ENCODE measurements around the gene EIF4G1.

Gene EIF4G1

DNA sequence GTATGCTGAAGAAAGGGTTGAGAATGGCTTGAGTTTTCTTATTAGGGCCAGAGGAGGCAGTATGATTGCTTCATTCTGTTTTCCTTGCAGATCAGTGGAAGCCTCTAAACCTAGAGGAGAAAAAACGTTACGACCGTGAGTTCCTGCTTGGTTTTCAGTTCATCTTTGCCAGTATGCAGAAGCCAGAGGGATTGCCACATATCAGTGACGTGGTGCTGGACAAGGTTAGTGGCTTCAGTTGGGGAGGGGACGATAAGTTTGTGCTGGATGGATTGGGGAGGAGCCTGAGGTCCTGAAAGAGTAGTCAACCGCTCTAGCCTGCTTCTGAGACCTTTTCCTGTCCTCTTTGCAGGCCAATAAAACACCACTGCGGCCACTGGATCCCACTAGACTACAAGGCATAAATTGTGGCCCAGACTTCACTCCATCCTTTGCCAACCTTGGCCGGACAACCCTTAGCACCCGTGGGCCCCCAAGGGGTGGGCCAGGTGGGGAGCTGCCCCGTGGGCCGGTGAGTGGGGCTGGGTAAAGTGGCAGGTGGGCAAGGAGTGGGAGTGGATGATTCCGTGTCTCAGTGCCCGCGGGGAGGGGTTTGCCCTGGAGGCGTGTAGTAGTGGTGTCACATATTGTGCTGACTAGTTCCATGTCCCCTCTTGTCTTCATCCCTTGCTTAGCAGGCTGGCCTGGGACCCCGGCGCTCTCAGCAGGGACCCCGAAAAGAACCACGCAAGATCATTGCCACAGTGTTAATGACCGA is 8.5 kb downstream of the EIF4G1 start:
- Histone ChIP-seq H3K4me3 (ENCODE audit: low read length) (no peak overlapping the region), H3K79me2 (ENCODE audit: control insufficient read depth, low read length) (peaks cover 65% of the 10 kb centered on the region), H3K27me3 (ENCODE audit: control insufficient read depth, low read length) (no peaks in the 10 kb centered on the region), H3K4me2 (ENCODE audit: low read length) (no peak overlapping the region), H3K36me3 (ENCODE audit: control insufficient read depth, low read length) (peaks cover 99% of the 10 kb centered on the region), H3K9me3 (ENCODE audit: control insufficient read depth, insufficient read depth, low read length) (no peaks in the 10 kb centered on the region), H3K4me1 (ENCODE audit: control insufficient read depth, low read length) (peaks cover 2% of the 10 kb centered on the region), H3K9me2 (replicated peaks; ENCODE audit: control insufficient read depth, low read length) (no peaks in the 10 kb centered on the region), H3K27ac (ENCODE audit: low read depth, low read length) (no peak overlapping the region), H3F3A (ENCODE audit: control insufficient read depth, insufficient read depth) (no peaks in the 10 kb centered on the region; the same call in 1 of the 2 replicates), H4K20me1 (ENCODE audit: control insufficient read depth, insufficient read depth, low read depth, low read length) (peaks cover 30% of the 10 kb centered on the region)
- TF ChIP-seq, protein P1, sequence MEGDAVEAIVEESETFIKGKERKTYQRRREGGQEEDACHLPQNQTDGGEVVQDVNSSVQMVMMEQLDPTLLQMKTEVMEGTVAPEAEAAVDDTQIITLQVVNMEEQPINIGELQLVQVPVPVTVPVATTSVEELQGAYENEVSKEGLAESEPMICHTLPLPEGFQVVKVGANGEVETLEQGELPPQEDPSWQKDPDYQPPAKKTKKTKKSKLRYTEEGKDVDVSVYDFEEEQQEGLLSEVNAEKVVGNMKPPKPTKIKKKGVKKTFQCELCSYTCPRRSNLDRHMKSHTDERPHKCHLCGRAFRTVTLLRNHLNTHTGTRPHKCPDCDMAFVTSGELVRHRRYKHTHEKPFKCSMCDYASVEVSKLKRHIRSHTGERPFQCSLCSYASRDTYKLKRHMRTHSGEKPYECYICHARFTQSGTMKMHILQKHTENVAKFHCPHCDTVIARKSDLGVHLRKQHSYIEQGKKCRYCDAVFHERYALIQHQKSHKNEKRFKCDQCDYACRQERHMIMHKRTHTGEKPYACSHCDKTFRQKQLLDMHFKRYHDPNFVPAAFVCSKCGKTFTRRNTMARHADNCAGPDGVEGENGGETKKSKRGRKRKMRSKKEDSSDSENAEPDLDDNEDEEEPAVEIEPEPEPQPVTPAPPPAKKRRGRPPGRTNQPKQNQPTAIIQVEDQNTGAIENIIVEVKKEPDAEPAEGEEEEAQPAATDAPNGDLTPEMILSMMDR (IDR thresholded peaks at IDR 0.05; ENCODE audit: low read depth, low read length, poor library complexity, severe bottlenecking): no peak
- TF ChIP-seq EZH2phosphoT487 (IDR thresholded peaks at IDR 0.05; ENCODE audit: borderline replicate concordance, low read length): no peak

DNA sequence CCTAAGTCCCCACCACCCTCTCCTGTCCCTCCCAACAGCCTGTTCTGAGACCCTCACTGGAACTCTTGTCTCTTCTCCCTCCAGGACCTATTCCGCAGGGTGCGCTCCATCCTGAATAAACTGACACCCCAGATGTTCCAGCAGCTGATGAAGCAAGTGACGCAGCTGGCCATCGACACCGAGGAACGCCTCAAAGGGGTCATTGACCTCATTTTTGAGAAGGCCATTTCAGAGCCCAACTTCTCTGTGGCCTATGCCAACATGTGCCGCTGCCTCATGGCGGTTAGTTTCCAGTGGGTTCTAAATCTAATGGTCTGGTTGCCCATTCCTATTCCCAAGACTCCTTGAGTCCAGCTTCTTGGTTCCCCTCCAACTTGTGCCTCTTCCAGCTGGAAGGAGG is 9.3 kb downstream of the EIF4G1 start:
- H3K79me2 ChIP-seq (ENCODE audit: control insufficient read depth, low read length): peaks cover 57% of the 10 kb centered on the region
- H3K9me3 ChIP-seq (ENCODE audit: control insufficient read depth, insufficient read depth, low read length): no peaks in the 10 kb centered on the region
- peaks cover 4% of the 10 kb centered on the region; the same call in 1 of the 2 replicates for H3F3A ChIP-seq (ENCODE audit: control insufficient read depth, insufficient read depth)
- H3K9me2 ChIP-seq (replicated peaks; ENCODE audit: control insufficient read depth, low read length): no peaks in the 10 kb centered on the region
- no peaks in the 10 kb centered on the region for H3K27me3 ChIP-seq (ENCODE audit: control insufficient read depth, low read length)
- no peak overlapping the region for H3K27ac ChIP-seq (ENCODE audit: low read depth, low read length)
- H3K4me2 ChIP-seq (ENCODE audit: low read length): no peak overlapping the region
- peaks cover 99% of the 10 kb centered on the region for H3K36me3 ChIP-seq (ENCODE audit: control insufficient read depth, low read length)
- H3K4me1 ChIP-seq (ENCODE audit: control insufficient read depth, low read length): no peaks in the 10 kb centered on the region
- H3K4me3 ChIP-seq (ENCODE audit: low read length): no peak overlapping the region
- peaks cover 28% of the 10 kb centered on the region for H4K20me1 ChIP-seq (ENCODE audit: control insufficient read depth, insufficient read depth, low read depth, low read length)
- TF ChIP-seq EZH2phosphoT487 (IDR thresholded peaks at IDR 0.05; ENCODE audit: borderline replicate concordance, low read length): no peak
- TF ChIP-seq, protein P1 (IDR thresholded peaks at IDR 0.05; ENCODE audit: low read depth, low read length, poor library complexity, severe bottlenecking): no peak

DNA sequence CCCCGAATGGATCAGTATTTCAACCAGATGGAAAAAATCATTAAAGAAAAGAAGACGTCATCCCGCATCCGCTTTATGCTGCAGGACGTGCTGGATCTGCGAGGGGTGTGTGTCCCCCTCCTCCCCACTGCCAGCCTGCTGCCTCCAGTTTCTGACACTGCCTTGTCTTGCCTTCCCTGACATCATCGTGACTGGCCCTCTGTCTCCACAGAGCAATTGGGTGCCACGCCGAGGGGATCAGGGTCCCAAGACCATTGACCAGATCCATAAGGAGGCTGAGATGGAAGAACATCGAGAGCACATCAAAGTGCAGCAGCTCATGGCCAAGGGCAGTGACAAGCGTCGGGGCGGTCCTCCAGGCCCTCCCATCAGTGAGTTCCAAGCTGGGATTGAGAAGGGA is 10.9 kb downstream of the EIF4G1 start:
- Histone ChIP-seq H4K20me1 (ENCODE audit: control insufficient read depth, insufficient read depth, low read depth, low read length) (peaks cover 15% of the 10 kb centered on the region), H3F3A (ENCODE audit: control insufficient read depth, insufficient read depth) (peaks cover 11% of the 10 kb centered on the region; the same call in 1 of the 2 replicates), H3K79me2 (ENCODE audit: control insufficient read depth, low read length) (peaks cover 42% of the 10 kb centered on the region), H3K4me2 (ENCODE audit: low read length) (no peak overlapping the region), H3K36me3 (ENCODE audit: control insufficient read depth, low read length) (peaks cover 100% of the 10 kb centered on the region), H3K4me1 (ENCODE audit: control insufficient read depth, low read length) (no peaks in the 10 kb centered on the region), H3K9me2 (replicated peaks; ENCODE audit: control insufficient read depth, low read length) (no peaks in the 10 kb centered on the region), H3K27ac (ENCODE audit: low read depth, low read length) (no peak overlapping the region), H3K9me3 (ENCODE audit: control insufficient read depth, insufficient read depth, low read length) (no peaks in the 10 kb centered on the region), H3K27me3 (ENCODE audit: control insufficient read depth, low read length) (no peaks in the 10 kb centered on the region), H3K4me3 (ENCODE audit: low read length) (no peak overlapping the region)
- TF ChIP-seq, protein P1 (IDR thresholded peaks at IDR 0.05; ENCODE audit: low read depth, low read length, poor library complexity, severe bottlenecking): no peak
- TF ChIP-seq EZH2phosphoT487 (IDR thresholded peaks at IDR 0.05; ENCODE audit: borderline replicate concordance, low read length): no peak
